Stimulated activated CD4-positive, alpha-beta T cell treated with anti-CD3 and anti-CD28 coated beads, Interleukin-4, amount 100 ng/mL, for 24 hours (primary cell): Measurements from ENCODE around the gene GOLGA8N.
"Not testable (repeated sequence)": the region's sequence is repeated elsewhere in the genome, so short reads cannot be mapped to it uniquely, and the experiment has no call there.

Experiments
- DNase-seq: peaks from one replicate; pipeline ENCODE4 v3.0.0-alpha.2; 2020

Gene GOLGA8N

DNA sequence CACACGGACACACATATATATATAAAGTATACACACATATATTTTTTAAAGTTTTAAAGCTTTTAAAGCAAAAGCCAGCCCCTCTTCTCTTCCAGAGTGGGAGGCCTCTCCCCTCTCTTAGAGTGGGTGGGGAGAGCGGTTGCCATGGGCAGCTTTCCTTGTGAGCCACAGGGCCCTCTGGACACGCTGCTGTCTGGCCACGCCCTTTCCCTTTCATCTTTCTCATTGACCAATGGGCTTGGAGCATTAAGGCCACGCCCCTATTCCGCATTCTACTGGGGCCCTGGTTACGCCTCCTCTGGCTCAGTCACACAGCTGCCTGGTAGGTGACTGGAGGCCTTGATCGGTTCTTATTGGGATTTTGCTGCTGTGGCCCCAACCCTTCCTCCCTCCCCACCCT, at the start of gene GOLGA8N:
Gene GOLGA8N, plus strand, starts transcription at position 306 of the 400 bp plus-strand sequence.
- not testable (repeated sequence) for DNase-seq

GRCh38 chr15:32543456-32543855, 49.8 kb upstream of the GOLGA8N start:
- DNase-seq, result not testable (repeated sequence)

DNA sequence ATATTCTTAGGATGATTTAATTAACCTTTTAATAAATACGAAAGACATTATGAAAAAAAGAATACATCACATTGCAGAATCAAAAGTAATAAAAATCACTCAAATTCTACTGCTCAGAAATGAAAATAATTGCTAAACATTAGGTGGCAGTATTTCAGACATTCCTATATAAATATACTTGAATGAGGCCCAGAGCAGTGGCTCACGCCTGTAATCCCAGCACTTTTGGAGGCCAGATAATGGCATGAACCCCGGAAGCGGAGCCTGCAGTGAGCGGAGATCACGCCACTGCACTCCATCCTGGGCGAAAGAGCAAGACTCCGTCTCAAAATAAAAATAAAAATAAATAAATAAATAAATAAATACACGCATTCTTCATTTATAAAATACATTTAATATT, 48.1 kb upstream of the GOLGA8N start:
- DNase-seq, result not testable (repeated sequence)

- DNase-seq, result not testable (repeated sequence)
Observed at GRCh38 chr15:32554587-32554986, 38.7 kb upstream of the GOLGA8N start.

DNA sequence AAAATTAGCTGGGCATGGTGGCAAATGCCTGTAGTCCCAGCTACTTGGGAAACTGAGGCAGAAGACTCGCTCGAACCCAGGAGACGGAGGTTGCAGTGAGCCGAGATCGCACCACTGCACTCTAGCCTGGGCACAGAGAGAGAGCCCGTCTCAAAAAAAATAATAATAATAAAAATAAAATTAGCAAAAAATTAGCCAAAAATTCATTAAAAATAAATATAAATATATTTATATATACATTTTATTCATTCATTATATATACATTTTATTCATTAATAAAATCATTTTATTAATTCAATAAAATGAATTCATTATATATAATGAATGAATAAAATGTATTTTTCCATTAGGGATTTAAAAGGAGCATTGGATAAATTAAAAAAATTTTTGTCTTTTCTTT, 31.1 kb upstream of the GOLGA8N start:
- not testable (repeated sequence) for DNase-seq

DNA sequence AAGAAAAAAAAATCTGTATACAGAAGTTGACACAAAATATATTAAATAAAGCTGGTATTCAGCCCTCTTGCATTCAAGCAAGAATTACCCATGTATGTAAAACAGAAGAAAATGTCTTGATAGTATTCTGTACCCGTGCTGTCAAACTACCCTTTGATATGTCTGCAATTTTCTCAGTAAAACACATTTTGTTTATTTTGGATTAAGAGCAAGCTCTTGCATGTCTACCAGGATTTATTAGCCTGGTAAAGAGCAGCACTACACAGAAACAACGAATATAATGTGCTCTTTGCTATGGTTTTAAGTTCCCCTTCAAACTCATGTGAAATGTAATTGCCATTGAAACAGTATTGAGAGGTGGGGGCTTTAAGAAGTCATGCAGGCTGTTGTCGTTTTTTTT, 24.3 kb upstream of the GOLGA8N start:
- not testable (repeated sequence) for DNase-seq

- DNase-seq, result not testable (repeated sequence)
Observed at GRCh38 chr15:32578482-32578881, 14.8 kb upstream of the GOLGA8N start.

DNA sequence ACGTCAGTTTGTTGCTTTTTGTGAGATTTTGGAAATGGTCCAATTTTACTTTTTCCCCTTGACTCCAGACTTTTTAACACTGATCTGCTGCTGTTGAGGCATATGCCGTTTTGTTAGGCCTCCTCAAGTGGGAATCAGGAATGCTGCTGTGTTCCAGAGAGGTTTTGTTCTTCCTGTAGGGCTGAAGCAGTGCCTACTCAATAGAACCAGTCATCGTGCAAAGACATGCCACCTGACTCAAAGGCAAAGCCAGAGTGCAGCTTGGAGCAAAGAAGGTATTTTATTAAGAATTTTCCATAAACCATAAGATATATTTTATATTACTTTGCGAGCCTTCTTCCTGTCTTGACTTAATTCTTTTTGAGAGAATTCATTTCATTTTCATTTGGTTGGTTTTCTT, 7.4 kb upstream of the GOLGA8N start:
- not testable (repeated sequence) for DNase-seq

DNA sequence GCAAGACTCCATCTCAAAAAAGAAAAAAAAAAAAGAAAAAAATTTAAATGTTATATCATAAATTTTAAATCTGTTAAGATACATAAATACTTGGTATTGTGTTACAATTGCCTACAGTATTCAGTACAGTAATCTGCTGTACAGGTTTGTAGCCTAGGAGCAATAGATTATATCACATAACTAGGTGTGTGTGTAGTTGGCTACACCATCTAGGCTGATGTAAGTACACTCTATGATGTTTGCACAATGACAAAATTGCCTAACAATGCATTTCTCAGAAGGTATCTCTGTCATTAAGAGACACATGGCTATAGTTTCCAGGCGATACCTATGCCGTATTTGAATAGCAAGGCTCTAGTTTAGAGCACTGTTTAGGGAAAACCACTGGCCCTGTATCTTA, 16.3 kb downstream of the GOLGA8N start:
- DNase-seq, result not testable (repeated sequence)

DNA sequence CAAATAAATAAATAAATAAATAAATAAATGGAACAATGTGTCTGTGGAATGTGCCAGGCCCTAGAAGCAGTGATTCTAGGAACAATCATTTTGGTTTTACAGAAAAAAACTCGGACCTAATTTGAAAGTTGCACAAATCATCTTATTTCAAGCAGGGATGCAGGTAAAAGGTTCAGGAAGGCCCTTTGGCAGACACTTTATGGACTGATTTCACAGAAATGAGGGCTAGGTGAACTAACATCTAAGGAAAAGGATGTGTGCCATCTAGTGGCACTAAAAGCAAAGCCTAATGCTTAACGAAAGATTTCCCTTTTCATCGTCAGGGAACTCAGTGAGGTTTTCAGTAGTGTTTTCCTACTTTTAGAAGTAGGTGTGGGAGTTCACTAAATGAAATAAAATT, 17.5 kb downstream of the GOLGA8N start:
- not testable (repeated sequence) for DNase-seq

GRCh38 chr15:32614712-32615050, 21.4 kb downstream of the GOLGA8N start:
- not testable (repeated sequence) for DNase-seq

GRCh38 chr15:32615051-32615870, 22.0 kb downstream of the GOLGA8N start, which contains the start of gene ARHGAP11A:
Gene ARHGAP11A (plus strand): TSS chr15:32615504. CDS start chr15:32616212, 708 bp downstream.
- DNase-seq, result peak; percentile 82

- DNase-seq, result not testable (repeated sequence)
Observed at GRCh38 chr15:32615871-32616426, 22.7 kb downstream of the GOLGA8N start.

GRCh38 chr15:32636410-32636809, 43.2 kb downstream of the GOLGA8N start:
- no peak for DNase-seq

DNA sequence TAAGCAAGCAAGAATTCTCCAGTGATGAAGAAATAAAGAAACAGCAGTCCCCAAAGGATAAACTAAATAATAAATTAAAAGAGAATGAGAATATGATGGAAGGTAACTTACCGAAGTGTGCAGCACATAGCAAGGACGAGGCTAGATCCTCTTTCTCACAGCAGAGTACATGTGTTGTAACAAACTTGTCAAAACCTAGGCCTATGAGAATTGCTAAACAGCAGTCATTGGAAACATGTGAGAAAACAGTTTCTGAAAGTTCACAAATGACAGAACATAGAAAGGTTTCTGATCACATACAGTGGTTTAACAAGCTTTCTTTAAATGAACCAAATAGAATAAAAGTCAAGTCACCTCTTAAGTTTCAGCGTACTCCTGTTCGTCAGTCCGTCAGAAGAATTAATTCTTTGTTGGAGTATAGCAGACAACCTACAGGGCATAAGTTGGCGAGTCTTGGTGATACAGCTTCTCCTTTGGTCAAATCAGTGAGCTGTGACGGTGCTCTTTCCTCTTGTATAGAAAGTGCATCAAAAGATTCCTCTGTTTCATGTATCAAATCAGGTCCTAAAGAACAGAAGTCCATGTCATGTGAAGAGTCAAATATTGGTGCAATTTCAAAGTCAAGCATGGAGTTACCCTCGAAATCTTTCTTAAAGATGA, 43.8 kb downstream of the GOLGA8N start:
- DNase-seq, result no peak

- no peak for DNase-seq
Observed at GRCh38 chr15:32637704-32638103, 44.4 kb downstream of the GOLGA8N start.

DNA sequence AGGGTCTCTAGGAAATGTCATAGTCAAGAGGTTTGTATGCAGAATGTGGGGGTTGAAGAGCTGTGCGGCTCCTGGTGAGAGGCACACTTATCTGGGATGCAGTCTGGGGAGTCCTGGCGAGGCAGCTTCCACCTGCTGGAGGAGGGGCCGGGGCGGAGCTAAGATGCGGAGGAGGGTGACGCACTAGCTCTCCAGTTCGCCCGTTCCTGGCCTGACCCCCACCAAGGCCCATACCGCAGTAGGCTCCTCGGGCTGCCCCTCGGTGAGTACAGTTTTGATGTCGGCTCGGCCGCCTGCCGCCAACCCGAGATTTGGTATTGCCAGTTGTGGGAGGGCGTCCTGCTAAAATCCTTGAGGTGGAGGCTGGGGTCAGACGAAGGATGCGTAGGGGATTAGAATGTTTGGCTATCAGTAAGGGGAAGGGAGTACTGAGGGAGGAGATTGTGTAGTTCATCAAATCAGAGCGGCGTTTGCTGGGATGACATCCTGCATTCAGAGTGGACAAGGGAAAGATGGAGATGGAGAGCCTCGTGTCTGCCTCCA, 48.3 kb downstream of the GOLGA8N start, which contains the start of gene SCG5:
Gene SCG5, plus strand, starts transcription at position 194 of the 543 bp plus-strand sequence. CDS start 1,883 bp downstream, outside the sequence.
- no peak for DNase-seq

GRCh38 chr15:32642667-32643435, 49.6 kb downstream of the GOLGA8N start:
- no peak for DNase-seq

GRCh38 chr15:32643907-32644445, 50.7 kb downstream of the GOLGA8N start:
- DNase-seq, result no peak

DNA sequence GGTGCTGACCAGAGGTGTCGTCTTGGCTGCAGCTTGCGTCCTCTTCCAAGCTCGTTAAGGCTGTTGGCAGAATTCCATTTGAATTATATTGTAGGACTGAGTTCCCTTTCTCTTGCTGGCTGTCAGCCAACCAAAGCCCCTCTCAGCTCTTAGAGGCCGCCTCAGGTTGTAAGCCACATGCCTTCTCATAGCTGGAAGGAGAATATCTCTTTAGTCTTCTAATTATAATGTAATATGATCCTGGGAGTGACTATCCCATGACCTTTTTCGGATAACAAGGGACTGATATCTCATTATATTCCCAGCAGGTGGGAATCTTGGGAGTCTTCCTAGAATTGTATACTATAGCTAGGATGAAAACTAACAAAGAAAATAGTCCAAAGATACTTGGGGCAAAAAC, 53.0 kb downstream of the GOLGA8N start:
- DNase-seq, result no peak

DNA sequence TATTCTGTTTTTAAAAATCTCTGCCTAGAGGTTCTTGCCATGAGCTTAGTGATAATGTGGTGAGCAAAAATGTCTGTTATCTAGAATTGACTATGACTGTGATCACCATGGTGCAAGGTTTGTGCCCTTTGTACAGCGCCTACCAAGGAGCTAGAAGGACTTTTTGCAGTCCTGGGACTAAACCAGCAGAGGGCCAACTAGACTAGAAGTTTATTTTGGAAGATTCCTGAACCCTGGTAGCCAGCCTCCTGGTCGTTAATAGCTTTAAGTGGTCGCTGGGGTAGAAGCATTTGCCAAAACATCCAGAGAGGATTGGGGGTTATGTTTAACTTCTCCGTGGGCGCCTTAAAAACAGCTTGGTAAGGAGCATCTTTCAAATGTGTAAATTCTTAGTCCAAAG, 56.1 kb downstream of the GOLGA8N start:
- no peak for DNase-seq

DNA sequence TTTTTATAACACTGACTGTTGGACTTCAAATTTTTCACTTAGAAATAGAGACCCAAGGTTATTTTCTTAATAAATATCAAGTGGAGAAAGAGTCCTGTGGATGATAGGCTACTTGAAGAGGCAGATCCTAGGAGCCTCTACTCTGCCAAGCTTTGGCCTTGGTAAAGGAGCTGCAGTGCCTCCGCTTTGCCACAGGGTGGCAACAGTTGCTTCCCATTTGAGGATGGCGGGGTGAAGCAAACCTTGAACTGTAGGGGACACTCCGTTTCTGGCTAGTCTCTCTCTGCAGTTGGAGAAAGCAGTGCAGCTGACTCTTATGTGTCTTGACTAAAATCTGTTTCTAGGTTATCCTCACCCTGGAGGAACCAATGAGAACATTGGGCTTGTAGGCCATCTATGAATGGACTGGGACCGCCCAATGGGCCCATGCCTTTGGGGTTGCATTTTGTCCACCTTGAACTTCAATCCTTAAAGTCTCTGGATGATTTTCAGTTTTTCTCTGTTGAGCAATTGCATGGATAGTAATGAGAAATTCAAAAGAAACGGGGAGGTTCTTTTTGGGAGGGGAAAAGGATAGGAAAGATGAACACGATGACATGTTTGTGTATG, 58.1 kb downstream of the GOLGA8N start:
- peak; percentile 41 for DNase-seq
